Measurements from ENCODE around the gene LNP1.

- TF ChIP-seq, protein P1, sequence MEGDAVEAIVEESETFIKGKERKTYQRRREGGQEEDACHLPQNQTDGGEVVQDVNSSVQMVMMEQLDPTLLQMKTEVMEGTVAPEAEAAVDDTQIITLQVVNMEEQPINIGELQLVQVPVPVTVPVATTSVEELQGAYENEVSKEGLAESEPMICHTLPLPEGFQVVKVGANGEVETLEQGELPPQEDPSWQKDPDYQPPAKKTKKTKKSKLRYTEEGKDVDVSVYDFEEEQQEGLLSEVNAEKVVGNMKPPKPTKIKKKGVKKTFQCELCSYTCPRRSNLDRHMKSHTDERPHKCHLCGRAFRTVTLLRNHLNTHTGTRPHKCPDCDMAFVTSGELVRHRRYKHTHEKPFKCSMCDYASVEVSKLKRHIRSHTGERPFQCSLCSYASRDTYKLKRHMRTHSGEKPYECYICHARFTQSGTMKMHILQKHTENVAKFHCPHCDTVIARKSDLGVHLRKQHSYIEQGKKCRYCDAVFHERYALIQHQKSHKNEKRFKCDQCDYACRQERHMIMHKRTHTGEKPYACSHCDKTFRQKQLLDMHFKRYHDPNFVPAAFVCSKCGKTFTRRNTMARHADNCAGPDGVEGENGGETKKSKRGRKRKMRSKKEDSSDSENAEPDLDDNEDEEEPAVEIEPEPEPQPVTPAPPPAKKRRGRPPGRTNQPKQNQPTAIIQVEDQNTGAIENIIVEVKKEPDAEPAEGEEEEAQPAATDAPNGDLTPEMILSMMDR (IDR thresholded peaks at IDR 0.05; ENCODE audit: low read depth, low read length): no peak
- TF ChIP-seq MAX (IDR thresholded peaks at IDR 0.05; ENCODE audit: low read depth, low read length) (no peak), POLR2A (IDR thresholded peaks at IDR 0.05; ENCODE audit: extremely low read depth, insufficient read length) (no peak), MYC (IDR thresholded peaks at IDR 0.05; ENCODE audit: low read depth, low read length) (no peak)
Measured at GRCh38 chr3:100427699-100428098, 26.4 kb downstream of the LNP1 start.
